PFSK-1 (cell line): ENCODE data around the gene SHOX.

Experiments used
- FOXP2 ChIP-seq: optimal IDR thresholded peaks from 2 replicates; pipeline ENCODE3; 2011; ENCODE audit warnings: borderline replicate concordance, control low read depth, inconsistent platforms; ENCODE audit not compliant: insufficient read depth; ENCODE audit errors: extremely low read length, extremely low read depth
- POLR2AphosphoS5 ChIP-seq: IDR thresholded peaks from 2 replicates; pipeline ENCODE4 v1.6.1; 2012; ENCODE audit warnings: low read depth, mild to moderate bottlenecking, control low read depth, low read length, moderate library complexity
- REST ChIP-seq, 2 experiments: IDR thresholded peaks; 2 replicates each; pipeline versions ENCODE4 v1.6.1 to v1.8.0; 2011 to 2012; ENCODE audit warnings: low read depth in 2 of 2, low read length in 2 of 2, control low read depth in 1 of 2, inconsistent platforms in 1 of 2, mild to moderate bottlenecking in 1 of 2, moderate library complexity in 1 of 2; ENCODE audit not compliant: insufficient read depth in 1 of 2
- TAF1 ChIP-seq: IDR thresholded peaks from 2 replicates; pipeline ENCODE4 v1.6.1; 2012; ENCODE audit warnings: low read length, control low read depth, borderline replicate concordance; ENCODE audit not compliant: insufficient read depth

GRCh38 chrX:694800-695199 is 64.2 kb downstream of the SHOX start:
- TF ChIP-seq FOXP2, result no peak
- TF ChIP-seq POLR2AphosphoS5, result no peak
- TF ChIP-seq TAF1, result no peak
- TF ChIP-seq REST (IDR thresholded peaks at IDR 0.05; ENCODE audit: insufficient read depth in 1 of 2, low read depth in 2 of 2, low read length in 2 of 2), result no peak
